A549 treated with RU486 at 1 μM for 4 hours (cell line): ENCODE results near the gene PYROXD2. TPM values are rescaled to one million over a fixed set of nuclear protein-coding genes. Genes with fewer than 3 reads are reported as not detected.

ENCODE experiments used
- total RNA-seq: library from RNA; stranded (reverse); fragments of 200-300 nt; extraction: Qiagen RNA extraction; gene quantifications from 5 replicates; pipeline ENCODE4 v1.2.3, GENCODE V29; 2022; ENCODE audit warnings: low read depth

Gene PYROXD2
- total RNA-seq: 3.3 to 5.3 TPM (median 3.8 TPM) in 5 replicates

GRCh38 chr10:98414932-98415730, at the start of gene PYROXD2:
TSS of gene PYROXD2 (minus strand) at chr10:98415182. CDS start at chr10:98415135, 47 bp downstream.

GRCh38 chr10:98446661-98447221, 31.8 kb upstream of the PYROXD2 start, which contains the start of gene HPS1:
TSS of gene HPS1 (minus strand) at chr10:98446935. CDS start at chr10:98443240, 3,695 bp downstream.

Other genes with a start within 250 kb of the PYROXD2 start
- gene LOXL4, start 147.0 kb downstream of the PYROXD2 start, total RNA-seq: 1.1 to 1.6 TPM (median 1.3 TPM) in 5 replicates
- gene HPS1, start 31.8 kb upstream of the PYROXD2 start, total RNA-seq: 30.4 to 37.8 TPM (median 36.8 TPM) in 5 replicates